Measurements from ENCODE around the gene LAIR1. TPM values are rescaled to one million over a fixed set of nuclear protein-coding genes. Genes with fewer than 3 reads are reported as not detected.
"Not testable (repeated sequence)": the region's sequence is repeated elsewhere in the genome, so short reads cannot be mapped to it uniquely, and the experiment has no call there.

Gene LAIR1, protein sequence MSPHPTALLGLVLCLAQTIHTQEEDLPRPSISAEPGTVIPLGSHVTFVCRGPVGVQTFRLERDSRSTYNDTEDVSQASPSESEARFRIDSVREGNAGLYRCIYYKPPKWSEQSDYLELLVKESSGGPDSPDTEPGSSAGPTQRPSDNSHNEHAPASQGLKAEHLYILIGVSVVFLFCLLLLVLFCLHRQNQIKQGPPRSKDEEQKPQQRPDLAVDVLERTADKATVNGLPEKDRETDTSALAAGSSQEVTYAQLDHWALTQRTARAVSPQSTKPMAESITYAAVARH
- not detected in 2 replicates for total RNA-seq

DNA sequence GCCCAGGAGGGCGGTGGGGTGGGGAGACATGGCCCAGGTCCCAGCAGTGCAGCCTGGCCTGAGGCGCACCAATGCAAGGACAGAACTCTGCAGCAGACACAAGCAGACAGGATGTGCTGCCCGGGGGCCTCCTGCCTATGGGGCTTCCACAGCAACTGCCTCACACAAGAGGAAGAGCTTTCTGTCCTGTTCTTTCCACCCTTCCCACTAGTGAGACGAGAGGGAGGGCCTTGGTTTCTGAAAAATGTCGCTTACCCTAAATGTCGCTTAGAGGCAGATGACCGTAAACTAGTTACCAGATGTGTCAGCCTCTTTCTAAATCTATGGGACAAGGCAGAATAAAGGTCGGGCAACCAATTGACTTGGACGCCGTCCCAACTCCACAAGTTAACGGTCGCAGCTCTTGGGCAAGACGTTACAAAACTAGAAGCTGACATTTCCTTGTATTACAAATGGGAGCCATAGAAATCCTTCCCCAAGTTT lies at the start of gene LAIR1:
LAIR1 (minus strand) TSS at position 157 of the 483 bp plus-strand sequence; CDS start at position 30, 127 bp downstream.
- no peak for DNase-seq

DNA sequence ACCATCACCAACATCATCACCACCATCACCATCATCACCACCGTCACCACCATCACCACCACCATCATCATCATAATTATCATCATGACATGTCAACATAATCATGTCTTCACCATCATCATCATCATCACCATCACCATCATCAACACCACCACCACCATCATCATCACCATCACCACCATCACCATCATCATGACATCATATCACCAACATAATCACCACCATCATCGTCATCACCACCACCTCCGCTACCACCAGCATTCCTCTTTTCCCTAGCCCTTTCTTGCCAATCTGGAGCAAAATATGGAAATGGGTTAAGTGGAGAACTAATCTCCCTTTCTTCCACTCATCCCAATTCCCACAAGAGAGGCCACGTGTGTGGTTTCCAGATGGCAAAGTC lies 49.4 kb upstream of the LAIR1 start:
- no peak for DNase-seq

DNA sequence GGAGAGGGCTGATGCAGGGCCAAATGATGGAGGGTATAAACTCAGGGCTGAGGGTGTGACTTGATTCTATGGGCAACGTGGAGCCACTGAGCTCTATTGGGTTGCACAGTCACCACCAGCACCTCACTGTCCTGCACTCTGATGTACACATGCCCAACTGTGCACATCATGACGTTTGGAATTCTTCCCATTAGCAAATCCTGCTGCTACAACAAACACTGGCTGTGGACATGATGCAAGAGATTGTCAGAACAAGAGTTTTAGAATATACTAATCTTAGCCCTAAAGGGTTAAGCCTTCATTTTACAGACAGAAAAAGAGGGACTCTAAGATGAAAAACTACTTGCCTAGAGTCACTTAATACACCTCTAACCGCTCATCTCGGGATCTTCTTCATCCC lies 48.1 kb upstream of the LAIR1 start:
- DNase-seq, result no peak

DNA sequence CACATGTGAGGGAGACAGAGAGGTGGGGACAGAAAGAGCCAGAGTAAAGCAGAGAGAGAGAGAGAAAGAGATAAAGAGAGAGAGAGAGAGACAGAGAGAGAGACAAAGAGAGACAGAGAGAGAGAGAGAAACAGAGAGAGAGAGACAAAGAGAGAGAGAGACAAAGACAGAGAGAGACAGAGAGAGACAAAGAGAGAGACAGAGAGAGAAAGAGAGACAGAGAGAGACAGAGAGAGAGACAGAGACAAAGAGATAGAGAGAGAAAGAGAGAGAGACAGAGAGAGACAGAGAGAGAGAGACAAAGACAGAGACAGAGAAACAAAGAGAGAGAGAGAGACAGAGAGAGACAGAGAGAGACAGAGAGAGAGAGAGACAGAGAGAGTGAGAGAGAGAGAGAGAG lies 46.3 kb upstream of the LAIR1 start:
- no peak for DNase-seq

DNA sequence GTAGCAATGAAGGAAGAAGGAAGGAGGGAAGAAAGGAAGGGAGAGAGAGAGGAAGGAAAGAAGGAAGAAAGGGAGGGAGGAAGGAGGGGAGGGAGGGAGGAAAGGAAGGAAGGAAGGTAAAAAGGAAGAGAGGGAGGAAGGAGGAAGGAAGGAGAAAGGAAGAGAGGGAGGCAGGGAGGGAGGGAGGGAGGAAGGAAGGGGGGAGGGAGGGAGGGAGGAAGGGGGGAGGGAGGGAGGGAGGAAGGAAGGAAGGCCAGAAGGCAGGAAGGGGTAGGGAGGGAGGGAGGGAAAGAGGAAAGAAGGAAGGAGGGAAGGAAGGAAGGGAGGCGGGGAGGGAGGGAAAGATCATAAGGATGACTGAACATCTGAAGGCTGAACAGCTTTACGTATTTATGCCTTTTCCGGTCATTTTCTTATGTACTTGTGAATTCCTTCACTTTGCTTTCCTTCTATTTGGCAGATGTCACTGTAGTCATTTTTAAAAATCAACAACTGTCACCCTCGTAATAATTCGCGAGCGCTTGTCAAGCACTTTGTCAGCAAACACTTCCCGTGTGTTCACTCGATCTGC lies 43.8 kb upstream of the LAIR1 start:
- no peak for DNase-seq

DNA sequence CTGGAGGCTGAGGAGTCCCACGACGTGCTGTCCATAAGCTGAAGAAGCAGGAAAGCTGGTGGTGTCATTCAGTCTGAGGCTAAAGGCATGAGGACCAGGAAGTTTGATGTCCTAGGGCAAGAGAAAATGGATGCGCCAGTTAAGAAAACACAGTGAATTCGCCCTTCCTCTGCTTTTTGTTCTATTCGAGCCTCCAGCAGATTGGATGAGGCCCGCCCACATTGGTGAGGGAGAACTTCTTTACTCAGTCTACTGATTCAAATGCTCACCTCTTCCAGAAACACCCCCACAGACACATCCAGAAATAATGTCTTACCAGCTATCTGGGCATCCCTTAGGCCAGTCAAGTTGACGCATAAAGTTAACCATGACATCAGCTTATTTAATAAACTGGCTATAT lies 43.0 kb upstream of the LAIR1 start:
- no peak for DNase-seq

DNA sequence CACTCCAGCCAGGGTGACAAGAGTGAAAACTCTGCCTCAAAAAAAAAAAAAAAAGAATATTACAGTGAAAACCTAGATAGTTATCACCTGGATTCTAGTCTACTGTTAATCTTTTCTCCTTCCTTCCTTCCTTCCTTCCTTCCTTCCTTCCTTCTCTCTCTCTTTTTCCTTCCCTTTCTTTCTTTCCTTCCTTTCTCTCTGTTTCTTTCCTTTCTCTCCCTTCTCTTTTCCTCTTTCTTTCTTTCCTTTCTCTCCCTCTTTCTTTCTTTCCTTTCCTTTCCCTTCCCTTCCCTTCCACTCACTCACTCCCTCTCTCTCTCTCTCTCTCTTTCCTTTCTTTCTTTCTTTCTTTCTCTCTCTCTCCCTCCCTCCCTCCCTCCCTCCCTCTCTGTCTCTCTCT lies 40.9 kb upstream of the LAIR1 start:
- DNase-seq, result no peak

DNA sequence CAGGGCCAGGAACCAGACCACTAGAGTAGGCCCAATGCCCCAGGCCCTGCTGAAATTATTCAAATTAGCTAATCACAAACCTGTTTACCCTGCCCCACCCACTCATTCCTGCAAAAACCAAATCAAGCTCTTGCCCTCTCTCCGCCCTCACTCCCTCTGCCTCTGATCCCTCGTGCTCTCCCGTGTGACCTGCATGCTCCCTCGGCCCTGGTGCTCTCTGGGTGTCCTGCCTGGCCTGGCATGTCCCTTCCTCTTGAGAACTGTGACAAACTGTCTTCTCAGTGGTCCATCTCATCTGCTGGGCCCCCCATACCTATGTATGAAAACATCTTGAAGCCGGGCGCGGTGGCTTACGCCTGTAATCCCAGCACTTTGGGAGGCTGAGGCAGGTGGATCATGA lies 38.3 kb upstream of the LAIR1 start:
- DNase-seq, result no peak

DNA sequence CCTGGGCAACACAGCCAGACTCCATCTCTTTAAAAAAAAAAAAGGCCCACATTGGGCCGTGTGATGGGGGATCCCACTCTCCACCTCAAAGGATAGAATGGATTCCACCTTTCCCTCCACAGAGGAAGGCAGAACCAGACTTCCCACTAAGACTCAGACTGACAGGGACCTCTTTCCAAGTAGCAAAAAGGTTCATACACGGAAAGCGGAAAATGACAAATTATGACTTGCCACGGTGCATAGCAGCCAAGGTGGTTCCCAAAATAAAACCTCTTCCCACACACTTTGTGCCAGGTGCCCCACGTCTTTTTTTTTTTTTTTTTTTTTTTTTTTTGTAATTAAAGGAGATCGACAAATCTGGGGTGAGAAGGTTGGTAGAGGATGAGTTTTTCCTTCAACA lies 36.2 kb upstream of the LAIR1 start:
- DNase-seq, result no peak

DNA sequence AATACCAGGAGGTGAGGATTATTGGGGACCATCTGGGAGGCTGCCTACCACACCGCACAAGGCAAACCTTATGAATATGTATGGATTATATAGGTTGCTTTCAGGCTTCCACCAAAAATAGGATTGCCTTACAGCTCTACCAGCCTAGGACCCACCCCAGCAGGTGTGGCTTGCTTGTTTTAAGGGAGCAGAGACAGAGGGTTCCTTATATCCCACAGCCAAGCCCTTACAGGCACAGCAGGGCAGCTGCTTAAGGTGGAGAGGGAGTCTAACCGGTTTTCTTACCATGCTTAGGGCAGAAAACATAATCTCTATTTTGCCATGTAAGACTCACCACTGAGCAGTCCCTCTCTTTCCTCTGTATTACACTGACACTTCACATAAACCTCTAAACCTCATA lies 34.5 kb upstream of the LAIR1 start:
- no peak for DNase-seq

DNA sequence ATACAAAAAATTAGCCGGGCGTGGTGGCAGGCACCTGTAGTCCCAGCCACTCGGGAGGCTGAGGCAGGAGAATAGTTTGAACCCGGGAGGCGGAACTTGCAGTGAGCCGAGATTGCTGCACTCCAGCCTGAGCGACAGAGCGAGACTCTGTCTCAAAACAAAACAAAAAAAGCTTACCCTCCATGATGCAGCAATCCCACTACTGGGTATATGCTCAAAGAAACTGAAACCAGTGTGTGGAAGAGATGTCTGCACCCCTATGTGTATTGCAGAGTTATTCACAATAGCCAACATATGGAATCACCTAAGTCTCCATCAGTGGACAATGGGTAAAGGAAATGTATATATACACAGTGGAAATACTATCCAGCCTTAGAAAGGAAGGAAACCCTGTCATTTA lies 31.0 kb upstream of the LAIR1 start:
- DNase-seq, result no peak

DNA sequence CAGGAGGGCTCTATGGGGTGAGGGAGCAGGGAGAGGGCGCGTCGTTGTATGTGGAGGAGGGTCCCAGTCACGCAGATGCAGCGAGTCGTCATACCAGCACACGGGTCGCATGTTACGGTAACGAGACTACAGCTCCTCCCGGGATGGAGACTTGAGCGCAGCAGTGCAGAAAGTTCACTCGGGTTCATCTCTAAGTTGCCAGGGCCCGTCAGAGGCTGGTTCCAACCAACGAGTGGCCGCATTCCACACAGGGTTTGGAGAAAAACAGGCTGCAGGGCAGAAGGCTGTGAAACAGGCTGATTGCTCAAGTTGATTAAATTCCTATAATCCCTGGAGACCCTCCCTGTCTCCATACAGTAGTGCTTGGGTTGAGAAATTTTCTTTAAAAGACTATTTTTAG lies 28.6 kb upstream of the LAIR1 start:
- DNase-seq, result no peak

DNA sequence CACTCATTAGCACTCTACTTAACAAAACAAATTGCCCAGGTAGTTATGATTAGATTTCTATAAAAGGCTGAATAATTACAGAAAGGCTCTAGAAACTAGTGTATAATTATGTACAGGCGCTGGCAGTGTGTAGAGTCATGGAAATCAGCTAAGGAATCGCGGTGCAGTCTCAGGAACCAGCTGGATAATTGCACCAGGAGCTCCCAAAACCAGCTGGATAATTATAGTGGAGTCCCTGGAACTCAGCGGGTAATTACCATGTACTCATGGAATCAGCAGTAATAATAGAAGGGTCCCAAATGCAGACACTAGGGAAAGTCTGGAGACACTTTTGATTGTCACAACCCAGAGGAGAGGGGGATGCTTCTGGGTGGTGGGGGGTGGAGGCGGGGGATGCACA lies 27.4 kb upstream of the LAIR1 start:
- no peak for DNase-seq

DNA sequence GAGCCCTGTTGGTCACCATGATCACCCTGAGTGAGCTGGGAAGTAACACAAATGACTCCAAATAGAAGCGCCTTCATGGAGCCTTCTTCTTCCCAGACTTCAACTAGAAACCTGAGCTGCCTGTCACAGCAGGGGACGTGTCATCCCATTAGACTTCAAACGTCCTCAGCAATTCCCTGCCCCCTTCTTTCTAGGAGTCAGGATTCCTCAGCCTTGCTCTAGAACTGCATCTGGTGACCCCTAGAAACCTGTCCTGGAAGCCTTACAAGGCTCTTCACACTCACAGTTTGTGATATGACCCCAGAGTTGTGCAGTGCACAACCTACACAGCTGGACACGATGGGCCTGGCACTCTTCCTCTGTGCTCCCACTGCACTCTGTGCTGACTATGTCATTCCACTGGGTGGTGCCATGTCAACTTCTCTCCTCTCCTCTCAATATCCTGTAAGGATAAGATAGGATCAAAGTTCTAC lies 26.9 kb upstream of the LAIR1 start:
- no peak for DNase-seq

DNA sequence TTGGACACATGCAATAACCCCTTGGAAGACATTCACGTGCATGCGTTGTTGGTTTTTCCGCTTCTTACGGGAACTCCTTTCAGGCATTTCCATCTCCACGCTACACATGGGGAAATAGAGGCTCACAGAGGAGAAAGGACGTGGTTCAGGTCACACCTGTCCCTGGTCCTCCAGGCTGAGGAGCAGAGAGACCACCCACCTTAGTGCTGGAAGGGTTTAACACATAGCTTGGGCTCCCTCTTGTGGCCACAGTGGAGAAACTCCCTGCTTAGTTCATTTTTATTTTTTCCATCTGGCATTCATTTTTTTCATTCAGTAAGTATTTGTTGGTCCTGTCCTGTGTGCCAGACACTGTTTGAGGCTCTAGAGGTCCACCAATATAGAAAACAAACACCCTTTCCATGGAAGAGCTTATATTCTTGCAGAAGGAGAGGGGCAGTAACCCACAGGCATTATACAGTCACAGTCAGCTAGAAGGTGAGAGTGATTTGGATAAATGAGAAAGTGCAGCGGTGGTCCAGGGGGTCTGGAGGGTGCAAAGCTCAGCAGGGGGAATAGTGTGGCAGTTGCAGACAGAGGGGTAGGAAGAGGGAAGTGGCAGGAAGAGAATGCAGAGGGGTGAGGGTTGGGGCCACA lies 26.3 kb upstream of the LAIR1 start:
- DNase-seq, result peak; percentile 82

DNA sequence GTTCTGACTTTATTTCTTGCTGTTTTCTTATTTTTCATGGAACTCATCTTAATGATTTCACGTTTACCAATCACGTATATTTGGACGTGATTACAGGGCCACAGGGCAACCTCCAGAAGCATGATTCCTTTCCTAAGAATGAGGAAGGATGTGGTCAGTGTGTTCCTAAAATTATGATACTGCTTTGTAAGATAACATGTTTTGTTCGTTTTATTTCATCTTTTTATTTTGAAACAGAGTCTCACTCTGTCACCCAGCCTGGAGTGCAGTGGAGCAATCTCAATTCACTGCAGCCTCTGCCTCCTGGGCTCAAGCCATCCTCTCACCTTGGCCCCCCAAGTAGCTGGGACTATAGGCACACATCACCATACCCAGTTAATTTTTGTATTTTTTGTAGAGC lies 24.8 kb upstream of the LAIR1 start:
- peak; percentile 47 for DNase-seq

DNA sequence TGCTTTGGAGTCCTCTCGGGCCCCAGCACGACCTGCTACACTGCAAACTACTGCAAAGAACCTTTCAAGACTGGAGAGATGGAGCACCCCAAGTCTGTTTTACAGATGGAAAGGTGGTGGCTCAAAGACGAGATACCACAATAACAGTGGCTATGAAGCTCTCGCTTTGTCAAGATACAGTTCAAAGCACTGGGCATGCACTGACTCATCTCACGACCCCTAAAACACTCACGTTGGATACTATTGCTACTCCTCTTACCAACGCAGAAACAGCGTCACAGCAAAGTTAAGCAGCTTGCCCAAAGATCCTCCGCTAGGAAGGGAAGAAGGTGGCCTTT lies 24.0 kb upstream of the LAIR1 start:
- DNase-seq, result no peak

DNA sequence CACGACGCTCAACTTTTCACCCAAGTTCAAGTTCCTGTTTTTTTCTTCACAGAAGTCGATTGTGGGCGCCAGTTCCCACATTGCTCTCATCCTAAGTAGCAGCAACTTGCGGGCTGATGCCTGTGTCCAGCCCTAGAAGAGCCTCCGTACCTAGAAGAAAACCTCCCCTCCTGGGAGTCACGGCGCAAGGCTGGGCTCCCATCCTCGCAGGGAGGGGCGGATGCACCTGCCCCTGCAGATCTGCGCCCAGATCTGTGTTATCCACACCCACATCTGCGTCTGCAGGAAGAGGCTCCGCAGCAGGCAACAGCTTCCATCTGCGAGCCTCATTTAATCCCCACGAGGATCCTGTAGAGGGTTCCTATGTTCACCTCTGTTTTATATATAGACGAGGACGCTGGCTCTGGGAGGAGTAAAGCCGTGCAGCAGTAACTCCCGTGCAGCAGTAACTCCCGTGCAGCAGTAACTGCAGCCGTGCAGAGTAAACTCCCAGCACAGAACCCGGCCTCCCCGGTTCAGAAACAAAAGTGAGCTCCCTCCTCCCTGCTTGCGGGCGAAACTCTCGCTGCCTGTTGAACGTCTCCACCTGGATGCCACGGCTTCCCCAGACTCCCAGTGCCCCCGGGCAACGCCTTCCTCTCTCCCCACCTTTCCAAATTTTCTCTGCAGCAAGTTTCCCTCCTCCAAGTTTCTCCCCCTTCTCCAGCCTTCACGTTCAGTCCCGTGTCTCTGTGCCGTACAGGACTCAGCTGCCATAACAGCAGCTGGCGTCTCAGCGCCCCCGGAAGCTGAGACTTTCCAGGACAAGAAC lies 23.5 kb upstream of the LAIR1 start:
- peak; percentile 49 for DNase-seq

DNA sequence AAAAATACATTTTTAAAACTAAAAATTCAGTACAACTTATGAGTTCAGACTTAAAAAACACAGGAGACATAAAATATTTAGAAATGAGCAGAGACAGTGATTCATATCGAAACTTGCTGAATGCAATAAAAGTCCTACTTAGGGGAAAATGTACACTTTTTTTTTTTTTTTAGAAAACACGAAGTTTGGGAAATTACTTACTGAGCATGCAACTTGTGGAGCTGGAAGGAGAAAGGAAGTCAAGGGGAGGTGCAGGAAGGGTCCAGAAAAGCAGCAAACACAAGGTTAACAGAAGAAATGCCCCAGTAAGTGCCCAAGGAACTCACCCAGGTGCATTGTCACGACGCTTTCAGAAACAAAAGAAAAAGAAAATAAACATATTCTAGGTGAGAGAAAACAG lies 18.6 kb upstream of the LAIR1 start:
- no peak for DNase-seq

DNA sequence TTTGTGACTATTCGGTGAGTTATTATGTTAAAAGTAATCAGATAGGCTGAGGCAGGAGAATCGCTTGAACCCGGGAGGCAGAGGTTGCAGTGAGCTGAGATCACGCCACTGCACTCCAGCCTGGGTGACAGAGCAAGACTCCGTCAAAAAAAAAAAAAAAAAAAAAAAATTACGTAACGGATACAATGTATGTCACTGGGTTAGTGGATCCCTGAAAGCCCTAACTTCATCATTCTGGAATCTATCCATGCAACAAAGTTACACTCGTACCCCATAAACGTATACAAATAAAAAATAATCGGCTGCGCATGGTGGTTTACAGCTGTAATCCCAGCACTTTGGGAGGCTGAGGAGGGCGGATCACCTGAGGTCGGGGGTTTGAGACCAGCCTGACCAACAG lies 17.3 kb upstream of the LAIR1 start:
- not testable (repeated sequence) for DNase-seq

DNA sequence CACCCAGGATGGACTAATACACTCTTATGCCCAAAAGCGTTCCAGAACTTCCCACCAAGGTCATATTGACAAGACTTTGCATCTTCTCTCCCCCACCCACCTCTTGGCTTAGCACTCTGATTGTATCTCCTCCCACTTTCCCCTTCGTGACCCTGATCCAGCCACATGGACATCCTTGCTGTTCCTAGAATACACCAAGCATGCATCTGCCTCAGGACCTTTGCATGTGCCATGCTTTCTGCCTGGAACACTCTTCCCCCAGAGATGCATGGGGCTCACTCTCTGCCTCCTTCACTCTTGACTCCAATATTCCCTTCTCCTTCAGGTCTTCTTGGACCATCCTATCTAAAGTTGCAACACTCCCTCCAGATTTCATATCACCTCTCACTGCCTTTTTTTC lies 16.2 kb upstream of the LAIR1 start:
- no peak for DNase-seq

DNA sequence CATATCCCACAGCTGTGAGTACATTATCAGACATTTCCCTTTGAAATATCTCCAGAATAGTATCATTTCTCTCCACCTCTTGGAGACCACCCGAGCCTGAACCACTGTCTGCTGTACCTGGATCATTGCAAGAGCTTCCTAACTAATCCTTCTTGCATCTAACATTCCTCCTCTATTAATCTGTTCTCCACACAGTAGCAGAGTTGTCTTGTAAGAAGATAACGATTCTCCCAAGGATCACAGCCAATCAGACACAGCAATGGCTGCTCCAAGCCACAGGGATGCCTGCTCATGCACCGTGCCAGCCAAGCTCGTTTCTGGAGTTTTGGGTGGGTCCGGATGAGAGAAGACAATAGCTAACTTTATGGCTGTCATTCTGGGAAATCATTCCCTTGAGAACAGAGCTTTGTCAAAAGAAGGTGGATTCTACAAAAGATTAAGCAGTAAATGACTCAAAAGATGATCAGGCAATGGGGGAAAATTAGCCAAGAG lies 14.5 kb upstream of the LAIR1 start:
- no peak for DNase-seq

DNA sequence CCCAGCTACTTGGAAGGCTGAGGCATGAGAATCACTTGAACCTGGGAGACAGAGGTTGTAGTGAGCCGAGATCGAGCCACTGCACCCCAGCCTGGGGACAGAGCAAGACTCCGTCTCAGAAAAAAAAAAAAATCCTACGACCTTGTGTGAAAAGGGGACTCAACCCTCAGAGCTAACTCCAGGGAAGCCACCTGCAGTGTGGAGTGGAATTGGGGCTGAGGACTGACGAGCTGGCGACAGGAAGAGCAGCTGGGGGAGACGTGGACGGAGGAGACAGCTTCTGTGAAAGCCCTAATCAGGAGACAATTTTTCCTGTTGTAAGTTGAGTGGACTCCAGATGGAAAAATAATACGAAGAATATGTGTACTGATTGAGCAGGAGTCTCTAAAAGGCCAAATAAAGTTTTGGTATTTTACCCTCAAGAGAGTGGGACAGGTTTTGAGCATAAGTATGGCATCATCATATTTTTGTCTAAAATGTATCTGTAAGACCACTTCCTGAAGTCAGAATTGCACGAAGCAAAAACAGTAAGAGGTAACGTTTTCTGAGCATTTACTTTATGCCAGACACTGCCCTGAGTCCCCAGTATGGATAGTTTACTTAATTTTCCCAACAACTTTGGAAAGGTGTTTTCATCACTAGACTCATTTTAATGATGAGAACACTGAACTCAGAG lies 12.0 kb upstream of the LAIR1 start:
- DNase-seq, result no peak
